Stomach (tissue), 9 donors: ENCODE measurements around the gene LHFPL3. TPM values are rescaled to one million over a fixed set of nuclear protein-coding genes. Genes with fewer than 3 reads are reported as not detected.

Experiments
- DNase-seq, 2 donors: peaks; one replicate each; pipeline versions ENCODE4 v3.0.0 to v3.0.0-alpha.2; 2013 to 2019
- H3K27ac ChIP-seq, 5 donors: fragments of 200-600 bp in 4 of 5; sonication (generic) in 4 of 5; one replicate each; pipeline ENCODE4 v1.5.1; 2013 to 2019; ENCODE audit warnings: mild to moderate bottlenecking in 1 of 5, moderate library complexity in 1 of 5
- H3K27me3 ChIP-seq, 3 donors: fragments of 200-600 bp; sonication (generic); one replicate each; pipeline ENCODE4 v1.5.1; 2017 to 2019; ENCODE audit warnings: mixed run types in 1 of 3
- H3K36me3 ChIP-seq, 4 donors: fragments of 200-600 bp; sonication (generic); 1 replicate in 3 of 4; 2 replicates in 1 of 4; pipeline ENCODE4 v1.5.1; 2016 to 2019
- H3K4me1 ChIP-seq, 4 donors: fragments of 200-600 bp; sonication (generic); one replicate each; pipeline ENCODE4 v1.5.1; 2016 to 2019
- H3K4me3 ChIP-seq, 4 donors: fragments of 200-600 bp; sonication (generic) in 3 of 4; one replicate each; pipeline ENCODE4 v1.5.1; 2016 to 2019; ENCODE audit warnings: mild to moderate bottlenecking in 1 of 4
- H3K9me3 ChIP-seq, 4 donors: fragments of 200-600 bp; sonication (generic); one replicate each; pipeline ENCODE4 v1.5.1; 2016 to 2019
- EP300 ChIP-seq: sonication (generic); formaldehyde crosslinking; IDR thresholded peaks from one replicate; pipeline ENCODE4 v1.6.1; 2017; ENCODE audit warnings: antibody characterized with exemption
- POLR2A ChIP-seq, 4 donors: fragments of 450-650 bp; IDR thresholded peaks; one replicate each; pipeline ENCODE4 v1.6.1; 2016; ENCODE audit warnings: antibody characterized with exemption in 4 of 4, control low read depth in 2 of 4, mild to moderate bottlenecking in 1 of 4, moderate library complexity in 1 of 4
- POLR2AphosphoS5 ChIP-seq, 3 donors: sonication (generic); formaldehyde crosslinking; IDR thresholded peaks; one replicate each; pipeline ENCODE4 v1.6.1; 2016; ENCODE audit warnings: antibody characterized with exemption in 3 of 3
- WGBS, 5 donors: extraction: QIAGEN DNeasy Blood & Tissue Kit in 3 of 5; methylation state at CpG; one replicate each; pipeline versions ENCODE4 v1.1.5 to v1.1.7; 2013 to 2018; 5-methylcytosine and 5-hydroxymethylcytosine counted together
- intact Hi-C: fragments of 100-400 bp; cut with DNase I; formaldehyde crosslinking; loops from one replicate; pipeline ENCODE4 v1.15.1; 2023; ENCODE audit warnings: low total_unique reads
- polyA plus RNA-seq, 3 donors: library from polyadenylated mRNA; stranded (reverse); fragments of 200-250 nt; gene quantifications; one replicate each; pipeline ENCODE4 v1.2.3, GENCODE V29; 2013
- total RNA-seq, 5 donors: library from RNA; depleted of rRNA; stranded (reverse); fragments of >200 nt; gene quantifications; one replicate each; pipeline versions ENCODE4 v1.1.0 to v1.2.3, GENCODE V29; 2014 to 2016
- TF ChIP-seq, protein P1 (sequence below), 7 experiments: fragments of 450-650 bp in 4 of 7; fragments of 200-600 bp in 3 of 7; sonication (generic) in 3 of 7; IDR thresholded peaks; one replicate each; pipeline ENCODE4 v1.5.1; 2016 to 2019; ENCODE audit warnings: antibody characterized with exemption in 7 of 7, control low read depth in 2 of 7, mild to moderate bottlenecking in 1 of 7
- donor health status: healthy with polysubstance abuse.
- donor health status: Bipolar disorder and iron deficiency.
- donor health status: healthy.

LHFPL3 gene
- total and polyA plus RNA-seq, 8 donors: 0.55 TPM; not detected in 7

DNA sequence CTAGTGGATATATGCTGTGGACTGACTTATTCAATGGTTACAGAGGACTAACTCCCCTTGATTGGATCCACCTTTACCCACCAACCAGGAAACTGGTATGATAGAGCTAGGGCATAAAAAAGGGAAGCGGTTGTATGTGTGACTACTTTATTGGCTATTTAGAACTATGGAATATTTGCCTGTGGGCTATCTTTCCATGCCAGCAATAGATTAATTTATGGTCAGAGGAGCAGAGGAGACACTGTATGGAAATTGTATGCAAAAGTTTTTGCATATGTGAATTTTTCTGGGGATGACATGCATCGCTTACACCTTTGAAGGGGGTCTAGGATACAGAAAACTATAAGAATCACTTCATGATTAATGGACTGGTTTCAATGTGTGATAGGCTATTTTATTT is 105.7 kb downstream of the LHFPL3 start:
- no peak overlapping the region for H3K4me3 ChIP-seq
- 91 to 99% (median 94%) methylated on average over 2 of the region's 2 CpGs for WGBS, 5 donors
- H3K27me3 ChIP-seq: no peaks in the 10 kb centered on the region
- H3K36me3 ChIP-seq: no peaks in the 10 kb centered on the region
- intact Hi-C loops: no loop called here
- no peak for DNase-seq
- no peaks in the 10 kb centered on the region for H3K4me1 ChIP-seq
- H3K9me3 ChIP-seq: no peaks in the 10 kb centered on the region
- no peak overlapping the region for H3K27ac ChIP-seq
- no peak for TF ChIP-seq POLR2A (IDR thresholded peaks at IDR 0.05)
- TF ChIP-seq POLR2AphosphoS5 (IDR thresholded peaks at IDR 0.05): no peak
- TF ChIP-seq, protein P1, sequence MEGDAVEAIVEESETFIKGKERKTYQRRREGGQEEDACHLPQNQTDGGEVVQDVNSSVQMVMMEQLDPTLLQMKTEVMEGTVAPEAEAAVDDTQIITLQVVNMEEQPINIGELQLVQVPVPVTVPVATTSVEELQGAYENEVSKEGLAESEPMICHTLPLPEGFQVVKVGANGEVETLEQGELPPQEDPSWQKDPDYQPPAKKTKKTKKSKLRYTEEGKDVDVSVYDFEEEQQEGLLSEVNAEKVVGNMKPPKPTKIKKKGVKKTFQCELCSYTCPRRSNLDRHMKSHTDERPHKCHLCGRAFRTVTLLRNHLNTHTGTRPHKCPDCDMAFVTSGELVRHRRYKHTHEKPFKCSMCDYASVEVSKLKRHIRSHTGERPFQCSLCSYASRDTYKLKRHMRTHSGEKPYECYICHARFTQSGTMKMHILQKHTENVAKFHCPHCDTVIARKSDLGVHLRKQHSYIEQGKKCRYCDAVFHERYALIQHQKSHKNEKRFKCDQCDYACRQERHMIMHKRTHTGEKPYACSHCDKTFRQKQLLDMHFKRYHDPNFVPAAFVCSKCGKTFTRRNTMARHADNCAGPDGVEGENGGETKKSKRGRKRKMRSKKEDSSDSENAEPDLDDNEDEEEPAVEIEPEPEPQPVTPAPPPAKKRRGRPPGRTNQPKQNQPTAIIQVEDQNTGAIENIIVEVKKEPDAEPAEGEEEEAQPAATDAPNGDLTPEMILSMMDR (IDR thresholded peaks at IDR 0.05): no peak
- no peak for TF ChIP-seq EP300

DNA sequence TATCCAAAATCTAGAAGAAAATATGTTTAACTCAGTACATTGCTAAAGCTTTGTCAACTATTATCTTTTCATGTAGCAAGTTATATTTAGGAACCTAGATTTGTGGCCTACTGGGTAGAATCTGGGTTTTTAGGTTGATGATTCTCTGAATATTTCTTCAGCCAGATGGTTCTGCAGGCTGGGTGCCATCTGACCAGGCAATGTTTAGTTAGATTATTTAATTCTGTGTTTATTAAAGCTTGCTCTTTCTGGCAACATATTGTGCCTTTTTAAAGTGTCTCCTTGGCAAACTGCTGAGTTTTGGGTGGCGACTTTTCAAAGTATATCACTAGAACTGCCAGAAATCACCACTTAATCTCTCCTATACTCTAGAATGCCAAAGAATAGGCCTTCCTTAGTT is 114.1 kb downstream of the LHFPL3 start:
- Histone ChIP-seq H3K9me3 (no peaks in the 10 kb centered on the region), H3K4me1 (no peaks in the 10 kb centered on the region), H3K36me3 (no peaks in the 10 kb centered on the region), H3K27me3 (no peaks in the 10 kb centered on the region), H3K27ac (no peak overlapping the region), H3K4me3 (no peak overlapping the region)
- intact Hi-C loops: no loop called here
- DNase-seq: no peak
- TF ChIP-seq, protein P1 (IDR thresholded peaks at IDR 0.05): no peak
- TF ChIP-seq POLR2A (IDR thresholded peaks at IDR 0.05): no peak
- TF ChIP-seq EP300: no peak
- 48 to 78% (median 72%) methylated on average over 1 of the region's 1 CpG for WGBS, 5 donors

DNA sequence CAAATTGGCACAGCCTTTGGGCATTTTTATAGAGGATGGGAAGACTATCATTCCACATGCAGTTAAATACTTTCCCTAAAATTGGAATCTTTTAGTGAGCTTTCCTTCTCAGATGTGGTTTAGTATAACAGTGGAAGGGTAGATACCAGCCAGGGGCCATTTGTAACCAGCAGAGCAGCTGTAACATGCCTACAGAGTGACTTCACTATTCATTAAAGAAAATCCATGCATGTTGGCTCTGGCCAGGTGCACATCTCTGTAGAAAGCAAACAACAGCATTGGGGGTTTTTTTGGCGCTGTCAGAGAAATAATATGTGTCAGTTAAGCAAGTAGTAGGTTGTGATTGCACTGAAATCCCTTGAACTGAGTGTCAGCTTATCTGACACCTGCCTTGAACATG is 115.6 kb downstream of the LHFPL3 start:
- no peak for DNase-seq
- no peaks in the 10 kb centered on the region for H3K27me3 ChIP-seq
- no peaks in the 10 kb centered on the region for H3K9me3 ChIP-seq
- H3K27ac ChIP-seq: no peak overlapping the region
- H3K4me1 ChIP-seq: no peaks in the 10 kb centered on the region
- no peak overlapping the region for H3K4me3 ChIP-seq
- H3K36me3 ChIP-seq: no peaks in the 10 kb centered on the region
- TF ChIP-seq POLR2AphosphoS5 (IDR thresholded peaks at IDR 0.05) (no peak), EP300 (no peak), POLR2A (IDR thresholded peaks at IDR 0.05) (no peak)
- TF ChIP-seq, protein P1 (IDR thresholded peaks at IDR 0.05): no peak
- intact Hi-C loops: no loop called here
- WGBS, 5 donors: 69 to 88% (median 78%) methylated on average over 1 of the region's 1 CpG

DNA sequence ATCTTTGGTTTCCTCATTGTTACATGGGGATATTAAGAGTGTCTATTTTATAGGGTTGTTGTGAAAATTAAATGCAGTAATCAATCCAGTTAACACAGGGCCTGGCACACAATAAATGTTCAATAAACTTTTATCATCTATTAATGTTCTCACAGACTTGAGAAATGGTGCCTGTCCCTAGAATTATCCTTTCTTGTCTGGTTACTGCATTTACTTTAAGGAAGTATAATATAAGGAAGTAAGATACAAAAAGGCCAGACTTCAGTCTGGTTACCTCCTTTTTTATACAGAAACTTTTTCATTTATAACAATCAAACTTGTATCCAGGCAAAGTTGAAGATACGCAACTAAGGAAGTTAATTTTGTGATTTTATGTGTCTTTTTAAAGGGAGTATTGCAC is 117.0 kb downstream of the LHFPL3 start:
- Histone ChIP-seq H3K27ac (no peak overlapping the region), H3K4me3 (no peak overlapping the region), H3K27me3 (no peaks in the 10 kb centered on the region), H3K36me3 (no peaks in the 10 kb centered on the region), H3K4me1 (no peaks in the 10 kb centered on the region), H3K9me3 (no peaks in the 10 kb centered on the region)
- 77 to 95% (median 90%) methylated on average over 1 of the region's 1 CpG for WGBS, 5 donors
- no peak for DNase-seq
- TF ChIP-seq POLR2AphosphoS5 (IDR thresholded peaks at IDR 0.05): no peak
- TF ChIP-seq EP300: no peak
- TF ChIP-seq, protein P1 (IDR thresholded peaks at IDR 0.05): no peak
- TF ChIP-seq POLR2A (IDR thresholded peaks at IDR 0.05): no peak
- intact Hi-C loops: no loop called here
